ENCODE results near the gene YOD1. TPM values are rescaled to one million over a fixed set of nuclear protein-coding genes. Genes with fewer than 3 reads are reported as not detected.

The YOD1 gene
- total RNA-seq, 1 donor from 2014 or later: 7.9 TPM

DNA sequence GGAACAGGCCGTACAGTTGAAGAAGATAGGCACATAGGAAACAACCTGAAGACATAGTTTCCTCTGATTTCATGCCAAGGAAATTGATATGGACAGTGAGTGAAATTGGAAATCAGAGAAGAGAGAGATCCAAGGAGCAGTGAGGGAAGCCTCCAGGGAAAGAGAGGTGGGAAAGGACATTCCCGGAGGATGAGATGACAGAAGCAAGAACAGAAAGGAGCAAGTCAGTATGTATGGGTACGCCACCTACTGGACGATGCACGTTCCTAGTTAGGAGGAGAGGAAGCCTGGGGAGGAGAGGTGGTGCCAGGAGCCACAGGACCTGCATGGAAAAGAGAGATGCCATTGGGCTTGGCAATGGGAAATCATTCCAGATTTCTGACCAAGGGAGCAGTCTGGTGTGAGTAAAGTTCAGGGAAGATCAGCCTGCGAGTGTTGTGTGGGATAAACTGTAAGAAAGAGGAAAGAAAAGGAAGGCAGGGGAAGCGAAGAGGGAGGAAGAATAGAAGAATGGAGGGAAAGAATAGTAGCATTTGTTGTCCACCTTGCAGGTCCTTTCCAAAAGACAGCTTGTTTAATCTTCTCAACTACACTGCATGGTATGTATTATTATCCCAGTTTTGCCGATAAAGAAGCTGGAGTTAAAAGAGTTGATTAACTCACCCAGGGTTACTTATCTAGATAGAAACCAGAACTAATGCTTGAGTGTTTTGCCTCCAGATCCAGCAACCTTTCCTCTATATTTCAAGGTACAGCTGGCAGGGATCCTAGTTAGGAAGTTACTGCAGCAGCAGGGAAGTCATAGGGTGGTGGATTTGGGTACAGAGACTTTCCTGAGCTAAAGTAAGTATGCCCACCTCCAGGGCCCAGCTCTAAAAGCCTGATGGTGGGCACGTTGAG, 45.8 kb downstream of the YOD1 start:
- no peaks in the 10 kb centered on the region for H3K27me3 ChIP-seq (ENCODE audit: low read depth)
- H3K4me1 ChIP-seq: peaks cover 37% of the 10 kb centered on the region
- peak; percentile 64 for DNase-seq
- H3K9me3 ChIP-seq: no peaks in the 10 kb centered on the region
- TF ChIP-seq, protein P1, sequence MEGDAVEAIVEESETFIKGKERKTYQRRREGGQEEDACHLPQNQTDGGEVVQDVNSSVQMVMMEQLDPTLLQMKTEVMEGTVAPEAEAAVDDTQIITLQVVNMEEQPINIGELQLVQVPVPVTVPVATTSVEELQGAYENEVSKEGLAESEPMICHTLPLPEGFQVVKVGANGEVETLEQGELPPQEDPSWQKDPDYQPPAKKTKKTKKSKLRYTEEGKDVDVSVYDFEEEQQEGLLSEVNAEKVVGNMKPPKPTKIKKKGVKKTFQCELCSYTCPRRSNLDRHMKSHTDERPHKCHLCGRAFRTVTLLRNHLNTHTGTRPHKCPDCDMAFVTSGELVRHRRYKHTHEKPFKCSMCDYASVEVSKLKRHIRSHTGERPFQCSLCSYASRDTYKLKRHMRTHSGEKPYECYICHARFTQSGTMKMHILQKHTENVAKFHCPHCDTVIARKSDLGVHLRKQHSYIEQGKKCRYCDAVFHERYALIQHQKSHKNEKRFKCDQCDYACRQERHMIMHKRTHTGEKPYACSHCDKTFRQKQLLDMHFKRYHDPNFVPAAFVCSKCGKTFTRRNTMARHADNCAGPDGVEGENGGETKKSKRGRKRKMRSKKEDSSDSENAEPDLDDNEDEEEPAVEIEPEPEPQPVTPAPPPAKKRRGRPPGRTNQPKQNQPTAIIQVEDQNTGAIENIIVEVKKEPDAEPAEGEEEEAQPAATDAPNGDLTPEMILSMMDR (IDR thresholded peaks at IDR 0.05): peak; percentile 70
- no peak overlapping the region for H3K4me3 ChIP-seq
- no peaks in the 10 kb centered on the region for H3K36me3 ChIP-seq
- intact Hi-C loops (cut with DNase I): no loop called here
- H3K27ac ChIP-seq: peak overlapping the region; percentile 72
- ATAC-seq: peak; percentile 38 to 42

DNA sequence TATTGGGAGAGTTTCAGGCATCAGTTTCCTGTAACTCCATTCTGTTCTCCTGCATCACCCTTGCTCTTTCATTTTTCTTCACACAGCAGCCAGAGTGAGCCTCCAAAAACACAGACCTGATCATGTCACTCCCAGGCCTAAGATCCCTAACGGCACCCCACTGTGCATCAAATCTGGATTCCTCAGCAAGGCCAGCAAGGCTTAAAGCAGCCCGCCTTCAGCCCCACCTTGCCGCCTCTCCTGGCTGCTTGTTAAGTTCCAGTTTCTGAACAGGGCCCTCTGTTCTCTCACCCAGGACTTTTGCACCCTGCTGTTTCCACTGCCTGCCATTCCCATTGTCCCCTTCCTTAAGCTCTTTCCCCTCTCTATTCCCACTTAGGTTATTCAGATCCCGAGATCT, 47.8 kb downstream of the YOD1 start:
- intact Hi-C loops (cut with DNase I): no loop called here
- H3K27ac ChIP-seq: peak overlapping the region; percentile 69
- no peaks in the 10 kb centered on the region for H3K27me3 ChIP-seq (ENCODE audit: low read depth)
- TF ChIP-seq, protein P1 (IDR thresholded peaks at IDR 0.05): no peak
- ATAC-seq (peak in 1 of 2 donors; percentile 0), DNase-seq (no peak)
- peaks cover 33% of the 10 kb centered on the region for H3K4me1 ChIP-seq
- H3K36me3 ChIP-seq: no peaks in the 10 kb centered on the region
- no peak overlapping the region for H3K4me3 ChIP-seq
- H3K9me3 ChIP-seq: no peaks in the 10 kb centered on the region

DNA sequence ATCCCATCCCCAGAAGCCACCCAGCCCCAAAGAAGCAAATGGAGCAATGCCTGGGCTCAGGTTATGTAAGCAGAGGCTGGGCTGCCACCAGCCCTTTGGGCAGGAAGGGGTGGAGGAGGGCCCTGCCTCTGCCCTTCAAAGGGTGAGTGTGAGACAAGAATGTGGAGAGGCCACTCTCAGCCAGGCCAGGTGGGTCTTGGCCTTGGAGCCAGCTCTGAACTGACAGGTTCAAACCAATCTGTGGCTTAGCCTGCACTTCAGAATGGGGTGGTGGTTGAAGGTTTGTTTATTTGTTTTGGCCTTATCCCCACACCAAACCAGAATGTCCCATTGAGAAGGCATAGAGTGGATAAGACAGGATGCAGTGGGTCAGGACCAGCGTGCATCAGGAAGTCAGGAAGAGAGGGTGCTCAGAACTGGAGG, 48.3 kb downstream of the YOD1 start:
- Histone ChIP-seq H3K36me3 (no peaks in the 10 kb centered on the region), H3K4me3 (no peak overlapping the region), H3K27ac (peak overlapping the region; percentile 69), H3K9me3 (no peaks in the 10 kb centered on the region), H3K27me3 (ENCODE audit: low read depth) (no peaks in the 10 kb centered on the region), H3K4me1 (peaks cover 28% of the 10 kb centered on the region)
- intact Hi-C loops (cut with DNase I): no loop called here
- ATAC-seq (peak; percentile 95 to 96), DNase-seq (peak; percentile 91)
- TF ChIP-seq, protein P1 (IDR thresholded peaks at IDR 0.05): no peak

DNA sequence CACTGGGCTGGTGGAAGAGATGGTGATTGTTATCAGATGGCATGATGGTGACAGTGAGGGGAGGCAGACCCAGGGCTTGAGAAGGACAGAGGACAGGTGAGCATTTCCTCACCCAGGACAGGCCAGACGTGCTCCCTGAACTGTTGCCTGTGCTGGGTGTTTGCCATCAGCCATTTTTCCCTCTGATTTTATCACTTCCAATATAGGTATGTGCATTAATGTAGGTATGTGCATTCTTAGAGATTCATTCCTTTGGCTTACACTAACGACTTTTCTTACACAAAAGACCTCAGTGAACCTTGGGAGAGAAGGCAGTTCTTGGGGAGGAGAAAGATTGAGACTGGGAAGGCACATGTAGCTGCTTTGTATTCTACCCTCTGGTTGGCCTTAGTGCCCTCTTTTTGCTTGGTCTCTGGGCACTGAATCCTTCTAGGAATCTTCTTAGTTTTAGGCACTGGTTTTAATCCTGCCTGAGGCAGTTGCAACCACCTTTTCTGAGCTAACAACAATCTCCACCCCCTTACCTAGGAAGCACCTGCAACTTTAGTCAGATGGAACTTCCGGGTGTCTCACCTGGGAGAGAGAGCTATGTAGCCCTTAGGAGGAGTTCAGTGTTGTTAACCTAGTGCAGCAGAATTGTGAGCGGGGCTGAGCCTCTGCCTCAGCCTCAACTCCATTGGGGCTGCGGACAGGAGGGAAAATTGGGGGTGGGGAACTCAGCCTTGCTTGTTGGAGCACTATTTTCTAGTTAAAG, 49.3 kb downstream of the YOD1 start:
- H3K36me3 ChIP-seq: no peaks in the 10 kb centered on the region
- no peak for DNase-seq
- H3K9me3 ChIP-seq: no peaks in the 10 kb centered on the region
- no peaks in the 10 kb centered on the region for H3K27me3 ChIP-seq (ENCODE audit: low read depth)
- intact Hi-C loops (cut with DNase I): no loop called here
- ATAC-seq: no peak
- no peak overlapping the region for H3K4me3 ChIP-seq
- TF ChIP-seq, protein P1 (IDR thresholded peaks at IDR 0.05): no peak
- H3K27ac ChIP-seq: peak overlapping the region; percentile 53
- peaks cover 25% of the 10 kb centered on the region for H3K4me1 ChIP-seq

DNA sequence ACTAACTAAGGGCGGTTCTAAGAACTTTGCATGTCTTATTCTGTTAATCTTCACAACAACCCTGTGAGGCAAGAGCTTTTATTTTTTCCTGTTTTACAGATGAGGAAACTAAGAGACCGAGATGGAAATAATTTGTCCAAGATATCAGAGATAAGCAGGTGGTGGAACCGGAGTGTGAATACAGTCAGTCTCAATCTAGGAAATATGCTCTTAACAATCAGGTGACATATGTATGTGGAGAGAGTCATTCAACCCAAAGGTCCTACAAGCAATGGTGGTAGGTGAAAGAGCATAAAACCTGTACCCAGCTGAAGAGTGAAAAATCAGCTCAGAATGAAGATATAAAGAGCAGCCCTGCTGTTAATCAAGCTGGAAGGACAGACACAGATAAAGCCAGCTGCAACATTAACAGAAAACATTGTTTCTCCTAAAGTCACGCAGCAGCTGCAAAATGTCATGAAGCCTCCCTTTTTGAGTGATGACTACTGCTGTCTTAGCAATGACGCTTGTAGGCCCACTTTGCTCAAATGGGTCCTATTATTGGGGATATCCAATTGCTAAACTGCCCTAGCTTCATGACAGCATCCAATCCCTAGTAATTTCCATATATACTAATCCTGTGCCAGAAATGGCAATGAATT, 50.2 kb downstream of the YOD1 start:
- ATAC-seq (no peak), DNase-seq (no peak)
- H3K36me3 ChIP-seq: no peaks in the 10 kb centered on the region
- intact Hi-C loops (cut with DNase I): no loop called here
- TF ChIP-seq, protein P1 (IDR thresholded peaks at IDR 0.05): no peak
- H3K9me3 ChIP-seq: no peaks in the 10 kb centered on the region
- no peak overlapping the region for H3K27ac ChIP-seq
- no peaks in the 10 kb centered on the region for H3K27me3 ChIP-seq (ENCODE audit: low read depth)
- no peak overlapping the region for H3K4me3 ChIP-seq
- H3K4me1 ChIP-seq: peaks cover 25% of the 10 kb centered on the region
